ENCODE measurements around the gene ZMIZ1. TPM values are rescaled to one million over a fixed set of nuclear protein-coding genes. Genes with fewer than 3 reads are reported as not detected.

The ZMIZ1 gene
- total RNA-seq, 1 experiment from 2014 or later, result 28.4 TPM

DNA sequence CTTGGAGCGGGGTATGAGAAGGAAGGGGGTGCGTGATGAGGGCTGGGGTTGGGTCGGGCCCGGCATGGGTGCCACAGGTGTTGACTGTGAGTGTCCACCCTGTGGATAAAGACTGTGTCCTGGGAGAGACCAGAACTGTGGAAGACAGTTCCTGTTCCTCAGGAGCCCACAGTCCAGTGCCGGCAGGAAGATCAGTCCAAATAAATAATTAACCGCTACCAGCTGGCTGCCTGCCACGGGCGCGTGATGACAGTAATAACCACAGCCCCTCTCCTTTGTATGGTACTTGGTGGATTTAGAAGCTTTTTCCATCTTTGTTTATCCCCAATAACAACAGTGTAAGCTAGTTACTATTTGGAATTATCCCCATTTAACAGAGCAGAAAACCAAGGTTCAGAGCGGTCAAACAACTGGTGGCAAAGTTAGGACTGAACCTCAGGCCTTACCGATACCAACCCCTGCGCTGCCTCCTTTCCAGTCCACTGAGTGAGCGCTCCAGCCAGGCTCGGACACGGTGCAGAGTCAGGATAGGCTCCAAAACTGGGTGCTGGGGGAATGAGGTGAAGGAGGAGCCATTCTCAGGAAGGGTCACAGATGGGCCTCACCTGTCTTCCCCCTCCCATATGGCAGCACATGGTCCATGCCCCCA is 5.1 kb downstream of the ZMIZ1 start:
- intact Hi-C loops (cut with micrococcal nuclease), result no loop called here
- no peak overlapping the region for H3K27ac ChIP-seq (ENCODE audit: low read depth, low read length)
- no peaks in the 10 kb centered on the region for H3K27me3 ChIP-seq (ENCODE audit: insufficient read depth, low read length)
- H3K4me2 ChIP-seq (ENCODE audit: low read length), result no peak overlapping the region
- no peaks in the 10 kb centered on the region for H3K9me2 ChIP-seq (ENCODE audit: insufficient read depth)
- no peak overlapping the region for H3K4me3 ChIP-seq (replicated peaks in 1 of 2; ENCODE audit: low read depth in 1 of 2, low read length in 2 of 2)
- ATAC-seq, result no peak
- H3K9ac ChIP-seq (ENCODE audit: low read length), result no peak overlapping the region
- H3K79me2 ChIP-seq (ENCODE audit: insufficient read depth, low read length), result peaks cover 86% of the 10 kb centered on the region
- POLR2A ChIA-PET, result no interaction called here
- RAD21 ChIA-PET (ENCODE audit: low non-redundant PET in 1 of 2, low total read pairs in 2 of 2, uncharacterized antibody in 2 of 2, unreplicated experiment in 2 of 2), result no interaction called here
- BruUV-seq (replicated peaks), result no TSS peak
- no peaks in the 10 kb centered on the region for H3K9me3 ChIP-seq (ENCODE audit: control insufficient read depth in 1 of 2, insufficient read depth in 1 of 2, low read depth in 1 of 2, low read length in 2 of 2)
- no peaks in the 10 kb centered on the region for H3K36me3 ChIP-seq (ENCODE audit: control insufficient read depth in 1 of 2, insufficient read depth in 2 of 2, low read length in 2 of 2)
- H4K20me1 ChIP-seq (ENCODE audit: insufficient read depth), result no peaks in the 10 kb centered on the region
- CTCF ChIA-PET, result no interaction called here
- H2AFZ ChIP-seq (ENCODE audit: low read depth, low read length, poor library complexity, severe bottlenecking), result no peak overlapping the region
- H3K4me1 ChIP-seq (ENCODE audit: control insufficient read depth in 1 of 2, insufficient read depth in 2 of 2, low read length in 2 of 2), result peaks cover 43 to 69% of the 10 kb centered on the region in 2 experiments
- no peak for DNase-seq (ENCODE audit: low read depth, low spot score)
- TF ChIP-seq RAD21 (IDR thresholded peaks at IDR 0.05; ENCODE audit: low read depth) (no peak), ZNF274 (IDR thresholded peaks at IDR 0.05; ENCODE audit: low read depth, low read length) (no peak), SRF (IDR thresholded peaks at IDR 0.05; ENCODE audit: low read depth) (no peak), POLR2AphosphoS5 (IDR thresholded peaks at IDR 0.05; ENCODE audit: low read depth, low read length) (no peak), POLR2A (IDR thresholded peaks at IDR 0.05; ENCODE audit: borderline replicate concordance, extremely low read depth, insufficient read depth, insufficient read length) (no peak)

DNA sequence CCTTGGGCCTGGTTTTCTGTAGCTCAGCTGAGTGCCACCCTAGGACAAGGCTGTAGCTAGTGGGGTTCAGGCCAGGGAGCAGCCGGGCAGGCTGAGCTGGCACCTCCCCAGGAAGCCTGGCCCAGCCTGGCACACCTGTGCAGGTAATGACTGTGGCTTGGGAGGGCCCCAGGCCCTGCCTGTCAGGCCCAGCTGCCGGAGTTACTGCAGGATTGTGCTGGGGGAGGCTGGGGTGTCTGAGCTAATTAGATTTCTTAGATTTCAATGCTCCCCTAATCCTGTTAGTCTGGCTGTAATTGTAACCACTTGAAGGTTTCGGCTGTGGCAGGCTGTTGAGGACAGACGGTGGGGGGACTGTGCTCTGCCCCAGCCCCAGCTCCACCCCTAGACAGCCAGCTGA is 6.0 kb downstream of the ZMIZ1 start:
- H3K27ac ChIP-seq (ENCODE audit: low read depth, low read length), result no peak overlapping the region
- no peak for ATAC-seq
- ChIA-PET RAD21 (ENCODE audit: low non-redundant PET in 1 of 2, low total read pairs in 2 of 2, uncharacterized antibody in 2 of 2, unreplicated experiment in 2 of 2) (interaction anchor here in 1 of 2 experiments (0.6 kb wide), 1 partner anchor 10 kb away, joined by 8 read pairs; no protein-coding TSS in a partner anchor), POLR2A (no interaction called here), CTCF (no interaction called here)
- H3K4me3 ChIP-seq (replicated peaks in 1 of 2; ENCODE audit: low read depth in 1 of 2, low read length in 2 of 2), result no peak overlapping the region
- H3K36me3 ChIP-seq (ENCODE audit: control insufficient read depth in 1 of 2, insufficient read depth in 2 of 2, low read length in 2 of 2), result no peaks in the 10 kb centered on the region
- TF ChIP-seq EZH2phosphoT487 (IDR thresholded peaks at IDR 0.05; ENCODE audit: borderline replicate concordance), result no peak
- TF ChIP-seq SIN3A (IDR thresholded peaks at IDR 0.05; ENCODE audit: low read depth), result no peak
- no peak for TF ChIP-seq ZFX (IDR thresholded peaks at IDR 0.05)
- no peak for TF ChIP-seq ELF1 (IDR thresholded peaks at IDR 0.05; ENCODE audit: borderline replicate concordance, low read depth)
- TF ChIP-seq CBX3 (IDR thresholded peaks at IDR 0.05; ENCODE audit: low read depth), result no peak
- TF ChIP-seq EGR1 (IDR thresholded peaks at IDR 0.05; ENCODE audit: low read depth), result no peak
- no peak for TF ChIP-seq POLR2A (IDR thresholded peaks at IDR 0.05; ENCODE audit: borderline replicate concordance, extremely low read depth, insufficient read depth, insufficient read length)
- TF ChIP-seq, protein P1, sequence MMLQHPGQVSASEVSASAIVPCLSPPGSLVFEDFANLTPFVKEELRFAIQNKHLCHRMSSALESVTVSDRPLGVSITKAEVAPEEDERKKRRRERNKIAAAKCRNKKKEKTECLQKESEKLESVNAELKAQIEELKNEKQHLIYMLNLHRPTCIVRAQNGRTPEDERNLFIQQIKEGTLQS (IDR thresholded peaks at IDR 0.05), result no peak
- TF ChIP-seq ZNF274 (IDR thresholded peaks at IDR 0.05; ENCODE audit: low read depth, low read length), result no peak
- TF ChIP-seq SP1 (IDR thresholded peaks at IDR 0.05; ENCODE audit: low read depth), result no peak
- TF ChIP-seq, protein P2, sequence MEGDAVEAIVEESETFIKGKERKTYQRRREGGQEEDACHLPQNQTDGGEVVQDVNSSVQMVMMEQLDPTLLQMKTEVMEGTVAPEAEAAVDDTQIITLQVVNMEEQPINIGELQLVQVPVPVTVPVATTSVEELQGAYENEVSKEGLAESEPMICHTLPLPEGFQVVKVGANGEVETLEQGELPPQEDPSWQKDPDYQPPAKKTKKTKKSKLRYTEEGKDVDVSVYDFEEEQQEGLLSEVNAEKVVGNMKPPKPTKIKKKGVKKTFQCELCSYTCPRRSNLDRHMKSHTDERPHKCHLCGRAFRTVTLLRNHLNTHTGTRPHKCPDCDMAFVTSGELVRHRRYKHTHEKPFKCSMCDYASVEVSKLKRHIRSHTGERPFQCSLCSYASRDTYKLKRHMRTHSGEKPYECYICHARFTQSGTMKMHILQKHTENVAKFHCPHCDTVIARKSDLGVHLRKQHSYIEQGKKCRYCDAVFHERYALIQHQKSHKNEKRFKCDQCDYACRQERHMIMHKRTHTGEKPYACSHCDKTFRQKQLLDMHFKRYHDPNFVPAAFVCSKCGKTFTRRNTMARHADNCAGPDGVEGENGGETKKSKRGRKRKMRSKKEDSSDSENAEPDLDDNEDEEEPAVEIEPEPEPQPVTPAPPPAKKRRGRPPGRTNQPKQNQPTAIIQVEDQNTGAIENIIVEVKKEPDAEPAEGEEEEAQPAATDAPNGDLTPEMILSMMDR (IDR thresholded peaks at IDR 0.05 in 2 of 3, conservative IDR thresholded peaks at IDR 0.05 in 1 of 3; ENCODE audit: borderline replicate concordance in 1 of 3, insufficient read depth in 1 of 3, low read depth in 2 of 3, low read length in 2 of 3), result no peak
- no peak for TF ChIP-seq RAD21 (IDR thresholded peaks at IDR 0.05; ENCODE audit: low read depth)
- no peak for TF ChIP-seq POLR2AphosphoS5 (IDR thresholded peaks at IDR 0.05; ENCODE audit: low read depth, low read length)
- TF ChIP-seq FOSL1 (IDR thresholded peaks at IDR 0.05; ENCODE audit: low read depth), result no peak
- no peak for TF ChIP-seq YY1 (IDR thresholded peaks at IDR 0.05; ENCODE audit: extremely low read depth, insufficient replicate concordance, low read depth, low read length)
- no peak for TF ChIP-seq EZH2 (IDR thresholded peaks at IDR 0.05)
- TF ChIP-seq TCF7L2 (IDR thresholded peaks at IDR 0.05; ENCODE audit: borderline replicate concordance, extremely low read depth, insufficient read depth, insufficient read length), result no peak
- no peak for TF ChIP-seq CEBPB (IDR thresholded peaks at IDR 0.05; ENCODE audit: low read depth)
- BruUV-seq (replicated peaks), result no TSS peak
- H3K27me3 ChIP-seq (ENCODE audit: insufficient read depth, low read length), result no peaks in the 10 kb centered on the region
- H3K9ac ChIP-seq (ENCODE audit: low read length), result no peak overlapping the region
- intact Hi-C loops (cut with micrococcal nuclease), result no loop called here
- H2AFZ ChIP-seq (ENCODE audit: low read depth, low read length, poor library complexity, severe bottlenecking), result no peak overlapping the region
- no peaks in the 10 kb centered on the region for H3K9me2 ChIP-seq (ENCODE audit: insufficient read depth)
- peaks cover 51 to 77% of the 10 kb centered on the region in 2 experiments for H3K4me1 ChIP-seq (ENCODE audit: control insufficient read depth in 1 of 2, insufficient read depth in 2 of 2, low read length in 2 of 2)
- no peak overlapping the region for H3K4me2 ChIP-seq (ENCODE audit: low read length)
- no peaks in the 10 kb centered on the region for H4K20me1 ChIP-seq (ENCODE audit: insufficient read depth)
- peaks cover 86% of the 10 kb centered on the region for H3K79me2 ChIP-seq (ENCODE audit: insufficient read depth, low read length)
- H3K9me3 ChIP-seq (ENCODE audit: control insufficient read depth in 1 of 2, insufficient read depth in 1 of 2, low read depth in 1 of 2, low read length in 2 of 2), result no peaks in the 10 kb centered on the region
- DNase-seq (ENCODE audit: low read depth, low spot score), result no peak
